Pons (tissue), 1 donor: ENCODE measurements around the gene RASSF5.
"Not testable (repeated sequence)": the region's sequence is repeated elsewhere in the genome, so short reads cannot be mapped to it uniquely, and the experiment has no call there.

Experiments used
- DNase-seq: peaks from one replicate; pipeline ENCODE4 v3.0.0-alpha.2; 2016; ENCODE audit warnings: low spot score

RASSF5 gene

GRCh38 chr1:206477110-206477509 is 30.2 kb upstream of the RASSF5 start:
- DNase-seq, result no peak

- DNase-seq, result no peak
Measured at GRCh38 chr1:206477581-206478380, 29.6 kb upstream of the RASSF5 start.

- DNase-seq, result no peak
Measured at GRCh38 chr1:206478746-206479145, 28.6 kb upstream of the RASSF5 start.

GRCh38 chr1:206479183-206480125 is 27.9 kb upstream of the RASSF5 start:
- DNase-seq, result peak; percentile 62

- DNase-seq, result no peak
Measured at GRCh38 chr1:206480211-206480610, 27.1 kb upstream of the RASSF5 start.

GRCh38 chr1:206482611-206483010 is 24.7 kb upstream of the RASSF5 start:
- no peak for DNase-seq

GRCh38 chr1:206483864-206484263 is 23.5 kb upstream of the RASSF5 start:
- not testable (repeated sequence) for DNase-seq

- no peak for DNase-seq
Measured at GRCh38 chr1:206484901-206485300, 22.4 kb upstream of the RASSF5 start.

- DNase-seq, result no peak
Measured at GRCh38 chr1:206486995-206487788, 20.1 kb upstream of the RASSF5 start.

GRCh38 chr1:206487970-206488369 is 19.4 kb upstream of the RASSF5 start:
- no peak for DNase-seq

- DNase-seq, result no peak
Measured at GRCh38 chr1:206488466-206488865, 18.9 kb upstream of the RASSF5 start.

GRCh38 chr1:206489980-206490770 is 17.2 kb upstream of the RASSF5 start:
- peak; percentile 58 for DNase-seq

- DNase-seq, result no peak
Measured at GRCh38 chr1:206490771-206491405, 16.4 kb upstream of the RASSF5 start.

- no peak for DNase-seq
Measured at GRCh38 chr1:206491616-206492015, 15.7 kb upstream of the RASSF5 start.

- no peak for DNase-seq
Measured at GRCh38 chr1:206492589-206492988, 14.7 kb upstream of the RASSF5 start.

GRCh38 chr1:206493279-206493678 is 14.1 kb upstream of the RASSF5 start:
- no peak for DNase-seq

- DNase-seq, result no peak
Measured at GRCh38 chr1:206495011-206495461, 12.3 kb upstream of the RASSF5 start.

GRCh38 chr1:206495493-206496046 is 11.8 kb upstream of the RASSF5 start:
- DNase-seq, result no peak

- no peak for DNase-seq
Measured at GRCh38 chr1:206496131-206496793, 11.1 kb upstream of the RASSF5 start.

- DNase-seq, result no peak
Measured at GRCh38 chr1:206497363-206497762, 10.0 kb upstream of the RASSF5 start.
